ENCODE data around the gene ARAP2. TPM values are rescaled to one million over a fixed set of nuclear protein-coding genes. Genes with fewer than 3 reads are reported as not detected.

The ARAP2 gene
- total and polyA plus RNA-seq, 2 experiments from 2014 or later = 0.92 to 4.8 TPM

GRCh38 chr4:36172656-36173055 is 71.7 kb downstream of the ARAP2 start:
- ATAC-seq = no peak
- TF ChIP-seq, protein P1, sequence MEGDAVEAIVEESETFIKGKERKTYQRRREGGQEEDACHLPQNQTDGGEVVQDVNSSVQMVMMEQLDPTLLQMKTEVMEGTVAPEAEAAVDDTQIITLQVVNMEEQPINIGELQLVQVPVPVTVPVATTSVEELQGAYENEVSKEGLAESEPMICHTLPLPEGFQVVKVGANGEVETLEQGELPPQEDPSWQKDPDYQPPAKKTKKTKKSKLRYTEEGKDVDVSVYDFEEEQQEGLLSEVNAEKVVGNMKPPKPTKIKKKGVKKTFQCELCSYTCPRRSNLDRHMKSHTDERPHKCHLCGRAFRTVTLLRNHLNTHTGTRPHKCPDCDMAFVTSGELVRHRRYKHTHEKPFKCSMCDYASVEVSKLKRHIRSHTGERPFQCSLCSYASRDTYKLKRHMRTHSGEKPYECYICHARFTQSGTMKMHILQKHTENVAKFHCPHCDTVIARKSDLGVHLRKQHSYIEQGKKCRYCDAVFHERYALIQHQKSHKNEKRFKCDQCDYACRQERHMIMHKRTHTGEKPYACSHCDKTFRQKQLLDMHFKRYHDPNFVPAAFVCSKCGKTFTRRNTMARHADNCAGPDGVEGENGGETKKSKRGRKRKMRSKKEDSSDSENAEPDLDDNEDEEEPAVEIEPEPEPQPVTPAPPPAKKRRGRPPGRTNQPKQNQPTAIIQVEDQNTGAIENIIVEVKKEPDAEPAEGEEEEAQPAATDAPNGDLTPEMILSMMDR (conservative IDR thresholded peaks at IDR 0.05; ENCODE audit: low read depth in 2 of 2) = no peak
- TF ChIP-seq JUNB (IDR thresholded peaks at IDR 0.05; ENCODE audit: unreplicated experiment) (no peak), STAT1 (IDR thresholded peaks at IDR 0.05; ENCODE audit: unreplicated experiment) (no peak), EZH2 (IDR thresholded peaks at IDR 0.05; ENCODE audit: low read depth, unreplicated experiment) (no peak), CREB1 (CRISPR knock-in tag; IDR thresholded peaks at IDR 0.05; ENCODE audit: low read depth) (no peak), ZNF331 (CRISPR knock-in tag; IDR thresholded peaks at IDR 0.05; ENCODE audit: low read depth) (no peak), NANOG (IDR thresholded peaks at IDR 0.05; ENCODE audit: borderline replicate concordance) (no peak), ZNF114 (CRISPR knock-in tag; IDR thresholded peaks at IDR 0.05) (no peak), EZH2phosphoT487 (IDR thresholded peaks at IDR 0.05; ENCODE audit: unreplicated experiment) (no peak), ETS1 (IDR thresholded peaks at IDR 0.05) (no peak), REST (IDR thresholded peaks at IDR 0.05; ENCODE audit: unreplicated experiment) (no peak), POLR2AphosphoS5 (IDR thresholded peaks at IDR 0.05; ENCODE audit: low read depth) (no peak)
- TF ChIP-seq, protein P2, sequence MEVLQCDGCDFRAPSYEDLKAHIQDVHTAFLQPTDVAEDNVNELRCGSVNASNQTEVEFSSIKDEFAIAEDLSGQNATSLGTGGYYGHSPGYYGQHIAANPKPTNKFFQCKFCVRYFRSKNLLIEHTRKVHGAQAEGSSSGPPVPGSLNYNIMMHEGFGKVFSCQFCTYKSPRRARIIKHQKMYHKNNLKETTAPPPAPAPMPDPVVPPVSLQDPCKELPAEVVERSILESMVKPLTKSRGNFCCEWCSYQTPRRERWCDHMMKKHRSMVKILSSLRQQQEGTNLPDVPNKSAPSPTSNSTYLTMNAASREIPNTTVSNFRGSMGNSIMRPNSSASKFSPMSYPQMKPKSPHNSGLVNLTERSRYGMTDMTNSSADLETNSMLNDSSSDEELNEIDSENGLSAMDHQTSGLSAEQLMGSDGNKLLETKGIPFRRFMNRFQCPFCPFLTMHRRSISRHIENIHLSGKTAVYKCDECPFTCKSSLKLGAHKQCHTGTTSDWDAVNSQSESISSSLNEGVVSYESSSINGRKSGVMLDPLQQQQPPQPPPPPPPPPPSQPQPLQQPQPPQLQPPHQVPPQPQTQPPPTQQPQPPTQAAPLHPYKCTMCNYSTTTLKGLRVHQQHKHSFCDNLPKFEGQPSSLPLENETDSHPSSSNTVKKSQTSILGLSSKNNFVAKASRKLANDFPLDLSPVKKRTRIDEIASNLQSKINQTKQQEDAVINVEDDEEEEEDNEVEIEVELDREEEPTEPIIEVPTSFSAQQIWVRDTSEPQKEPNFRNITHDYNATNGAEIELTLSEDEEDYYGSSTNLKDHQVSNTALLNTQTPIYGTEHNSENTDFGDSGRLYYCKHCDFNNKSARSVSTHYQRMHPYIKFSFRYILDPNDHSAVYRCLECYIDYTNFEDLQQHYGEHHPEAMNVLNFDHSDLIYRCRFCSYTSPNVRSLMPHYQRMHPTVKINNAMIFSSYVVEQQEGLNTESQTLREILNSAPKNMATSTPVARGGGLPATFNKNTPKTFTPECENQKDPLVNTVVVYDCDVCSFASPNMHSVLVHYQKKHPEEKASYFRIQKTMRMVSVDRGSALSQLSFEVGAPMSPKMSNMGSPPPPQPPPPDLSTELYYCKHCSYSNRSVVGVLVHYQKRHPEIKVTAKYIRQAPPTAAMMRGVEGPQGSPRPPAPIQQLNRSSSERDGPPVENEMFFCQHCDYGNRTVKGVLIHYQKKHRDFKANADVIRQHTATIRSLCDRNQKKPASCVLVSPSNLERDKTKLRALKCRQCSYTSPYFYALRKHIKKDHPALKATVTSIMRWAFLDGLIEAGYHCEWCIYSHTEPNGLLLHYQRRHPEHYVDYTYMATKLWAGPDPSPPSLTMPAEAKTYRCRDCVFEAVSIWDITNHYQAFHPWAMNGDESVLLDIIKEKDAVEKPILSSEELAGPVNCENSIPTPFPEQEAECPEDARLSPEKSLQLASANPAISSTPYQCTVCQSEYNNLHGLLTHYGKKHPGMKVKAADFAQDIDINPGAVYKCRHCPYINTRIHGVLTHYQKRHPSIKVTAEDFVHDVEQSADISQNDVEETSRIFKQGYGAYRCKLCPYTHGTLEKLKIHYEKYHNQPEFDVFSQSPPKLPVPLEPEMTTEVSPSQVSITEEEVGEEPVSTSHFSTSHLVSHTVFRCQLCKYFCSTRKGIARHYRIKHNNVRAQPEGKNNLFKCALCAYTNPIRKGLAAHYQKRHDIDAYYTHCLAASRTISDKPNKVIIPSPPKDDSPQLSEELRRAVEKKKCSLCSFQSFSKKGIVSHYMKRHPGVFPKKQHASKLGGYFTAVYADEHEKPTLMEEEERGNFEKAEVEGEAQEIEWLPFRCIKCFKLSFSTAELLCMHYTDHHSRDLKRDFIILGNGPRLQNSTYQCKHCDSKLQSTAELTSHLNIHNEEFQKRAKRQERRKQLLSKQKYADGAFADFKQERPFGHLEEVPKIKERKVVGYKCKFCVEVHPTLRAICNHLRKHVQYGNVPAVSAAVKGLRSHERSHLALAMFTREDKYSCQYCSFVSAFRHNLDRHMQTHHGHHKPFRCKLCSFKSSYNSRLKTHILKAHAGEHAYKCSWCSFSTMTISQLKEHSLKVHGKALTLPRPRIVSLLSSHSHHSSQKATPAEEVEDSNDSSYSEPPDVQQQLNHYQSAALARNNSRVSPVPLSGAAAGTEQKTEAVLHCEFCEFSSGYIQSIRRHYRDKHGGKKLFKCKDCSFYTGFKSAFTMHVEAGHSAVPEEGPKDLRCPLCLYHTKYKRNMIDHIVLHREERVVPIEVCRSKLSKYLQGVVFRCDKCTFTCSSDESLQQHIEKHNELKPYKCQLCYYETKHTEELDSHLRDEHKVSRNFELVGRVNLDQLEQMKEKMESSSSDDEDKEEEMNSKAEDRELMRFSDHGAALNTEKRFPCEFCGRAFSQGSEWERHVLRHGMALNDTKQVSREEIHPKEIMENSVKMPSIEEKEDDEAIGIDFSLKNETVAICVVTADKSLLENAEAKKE (CRISPR knock-in tag; IDR thresholded peaks at IDR 0.05) = no peak

More at GRCh38 chr4:36172656-36173055, 71.7 kb downstream of the ARAP2 start:
- Mint-ChIP-seq H3K27ac (no peak overlapping the region; the same call in 1 of the 2 replicates), H3K9me3 (no peaks in the 10 kb centered on the region), H3K27me3 (ENCODE audit: insufficient read depth, low read depth, poor library complexity) (peaks cover 1% of the 10 kb centered on the region), H3K4me3 (no peak overlapping the region), H3K36me3 (ENCODE audit: low read depth) (no peaks in the 10 kb centered on the region), H3K4me1 (peaks cover 7% of the 10 kb centered on the region; the same call in 2 of the 3 replicates)
- Histone ChIP-seq H3K79me2 (replicated peaks; ENCODE audit: insufficient read depth) (no peaks in the 10 kb centered on the region), H3K9me2 (ENCODE audit: insufficient read depth) (no peaks in the 10 kb centered on the region), H2AFZ (no peak overlapping the region), H3K4me3 (no peak overlapping the region), H3F3A (replicated peaks; ENCODE audit: low read depth) (no peaks in the 10 kb centered on the region), H4K20me1 (replicated peaks; ENCODE audit: insufficient read depth) (no peaks in the 10 kb centered on the region), H3K4me2 (no peak overlapping the region), H3K4me1 (ENCODE audit: insufficient read depth) (no peaks in the 10 kb centered on the region), H3K36me3 (ENCODE audit: insufficient read depth) (no peaks in the 10 kb centered on the region), H3K27ac (ENCODE audit: low read depth) (no peak overlapping the region), H3K27me3 (ENCODE audit: insufficient read depth) (no peaks in the 10 kb centered on the region)
- no peak for DNase-seq (ENCODE audit: low spot score)

All from GM23338 (cell line).